HL-60 (cell line): Measurements from ENCODE around the gene ABCC8.

Experiments used
- GABPA ChIP-seq: IDR thresholded peaks from 2 replicates; pipeline ENCODE4 v1.6.1; 2012; ENCODE audit warnings: low read depth
- POLR2AphosphoS5 ChIP-seq: IDR thresholded peaks from 2 replicates; pipeline ENCODE4 v1.6.1; 2012; ENCODE audit warnings: low read depth
- SPI1 ChIP-seq: IDR thresholded peaks from 2 replicates; pipeline ENCODE4 v1.6.1; 2012; ENCODE audit warnings: low read depth, mild to moderate bottlenecking, borderline replicate concordance
- TF ChIP-seq, protein P1 (sequence below): IDR thresholded peaks from one replicate; pipeline ENCODE4 v1.5.1; 2011; ENCODE audit warnings: low read length, control low read depth, inconsistent platforms; ENCODE audit not compliant: insufficient read depth

DNA sequence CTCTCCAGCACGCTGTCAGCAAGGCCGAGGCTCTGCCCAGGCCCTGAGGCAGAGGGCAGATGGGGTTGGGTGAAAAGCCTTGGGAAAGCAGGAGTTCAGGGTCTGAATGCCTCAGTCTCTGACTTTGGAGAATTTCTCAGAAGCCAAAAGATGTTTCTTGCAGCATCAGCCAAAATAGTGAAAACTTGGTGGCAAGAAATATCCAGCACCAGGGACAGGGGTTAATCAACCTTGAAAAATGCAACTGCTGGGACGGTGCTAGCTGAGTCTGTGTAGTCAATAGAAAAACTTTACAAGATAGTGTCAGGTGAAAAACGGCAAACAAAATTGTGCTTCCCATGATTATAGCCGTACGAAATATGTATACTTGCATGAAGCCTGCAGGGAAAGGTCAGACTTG is 1.4 kb upstream of the ABCC8 start:
- TF ChIP-seq, protein P1, sequence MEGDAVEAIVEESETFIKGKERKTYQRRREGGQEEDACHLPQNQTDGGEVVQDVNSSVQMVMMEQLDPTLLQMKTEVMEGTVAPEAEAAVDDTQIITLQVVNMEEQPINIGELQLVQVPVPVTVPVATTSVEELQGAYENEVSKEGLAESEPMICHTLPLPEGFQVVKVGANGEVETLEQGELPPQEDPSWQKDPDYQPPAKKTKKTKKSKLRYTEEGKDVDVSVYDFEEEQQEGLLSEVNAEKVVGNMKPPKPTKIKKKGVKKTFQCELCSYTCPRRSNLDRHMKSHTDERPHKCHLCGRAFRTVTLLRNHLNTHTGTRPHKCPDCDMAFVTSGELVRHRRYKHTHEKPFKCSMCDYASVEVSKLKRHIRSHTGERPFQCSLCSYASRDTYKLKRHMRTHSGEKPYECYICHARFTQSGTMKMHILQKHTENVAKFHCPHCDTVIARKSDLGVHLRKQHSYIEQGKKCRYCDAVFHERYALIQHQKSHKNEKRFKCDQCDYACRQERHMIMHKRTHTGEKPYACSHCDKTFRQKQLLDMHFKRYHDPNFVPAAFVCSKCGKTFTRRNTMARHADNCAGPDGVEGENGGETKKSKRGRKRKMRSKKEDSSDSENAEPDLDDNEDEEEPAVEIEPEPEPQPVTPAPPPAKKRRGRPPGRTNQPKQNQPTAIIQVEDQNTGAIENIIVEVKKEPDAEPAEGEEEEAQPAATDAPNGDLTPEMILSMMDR = no peak
- TF ChIP-seq POLR2AphosphoS5 (no peak), SPI1 (no peak), GABPA (no peak)
